ENCODE data around the gene CDH4.
A peak's percentile ranks its signal among the peaks of the same experiment; 100 is the strongest.

Gene CDH4

GRCh38 chr20:61879303-61879620, 627.2 kb downstream of the CDH4 start:
- no peak for DNase-seq

- no peak for DNase-seq
Measured at GRCh38 chr20:61879694-61880093, 627.6 kb downstream of the CDH4 start.

GRCh38 chr20:61880706-61881105, 628.6 kb downstream of the CDH4 start:
- no peak for DNase-seq

DNA sequence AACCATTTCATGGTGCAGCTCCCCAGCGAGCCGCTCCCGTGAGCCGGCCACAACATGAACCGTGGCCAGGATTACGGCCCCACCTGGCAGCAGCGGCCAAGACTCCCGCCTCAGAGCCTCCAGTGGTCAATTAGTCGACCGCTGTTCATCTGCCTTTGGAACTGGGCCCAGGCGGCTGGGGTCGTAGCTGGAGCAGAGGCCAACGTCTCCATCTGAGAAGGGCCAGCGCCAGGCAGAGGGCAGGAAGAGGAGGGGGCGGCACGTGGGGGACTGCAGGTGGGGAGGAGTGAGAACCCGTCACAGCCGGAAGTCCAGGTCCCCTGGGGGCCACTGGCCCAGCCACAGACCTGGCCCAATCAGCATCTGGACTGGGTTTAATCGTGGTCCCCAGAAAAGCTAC, 629.4 kb downstream of the CDH4 start:
- no peak for DNase-seq

DNA sequence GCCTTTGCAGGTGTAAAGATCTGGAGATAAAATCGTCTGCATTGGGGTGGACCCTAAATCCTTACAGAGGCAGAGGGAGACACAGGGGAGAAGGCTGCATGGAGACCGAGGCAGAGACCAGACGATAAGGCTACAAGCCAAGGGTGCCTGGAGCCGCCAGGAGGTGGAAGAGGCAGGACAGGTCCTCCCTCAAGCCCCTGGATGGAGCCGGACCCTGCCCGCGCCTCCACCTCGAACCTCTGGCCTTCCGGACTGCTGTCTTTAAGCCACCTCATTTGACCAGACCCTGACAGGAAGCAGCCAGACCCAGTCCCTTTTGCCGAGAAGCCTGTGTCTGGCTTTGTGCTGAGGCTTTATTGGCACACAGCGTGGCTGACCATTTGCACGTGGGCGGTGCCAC, 629.8 kb downstream of the CDH4 start:
- no peak for DNase-seq

DNA sequence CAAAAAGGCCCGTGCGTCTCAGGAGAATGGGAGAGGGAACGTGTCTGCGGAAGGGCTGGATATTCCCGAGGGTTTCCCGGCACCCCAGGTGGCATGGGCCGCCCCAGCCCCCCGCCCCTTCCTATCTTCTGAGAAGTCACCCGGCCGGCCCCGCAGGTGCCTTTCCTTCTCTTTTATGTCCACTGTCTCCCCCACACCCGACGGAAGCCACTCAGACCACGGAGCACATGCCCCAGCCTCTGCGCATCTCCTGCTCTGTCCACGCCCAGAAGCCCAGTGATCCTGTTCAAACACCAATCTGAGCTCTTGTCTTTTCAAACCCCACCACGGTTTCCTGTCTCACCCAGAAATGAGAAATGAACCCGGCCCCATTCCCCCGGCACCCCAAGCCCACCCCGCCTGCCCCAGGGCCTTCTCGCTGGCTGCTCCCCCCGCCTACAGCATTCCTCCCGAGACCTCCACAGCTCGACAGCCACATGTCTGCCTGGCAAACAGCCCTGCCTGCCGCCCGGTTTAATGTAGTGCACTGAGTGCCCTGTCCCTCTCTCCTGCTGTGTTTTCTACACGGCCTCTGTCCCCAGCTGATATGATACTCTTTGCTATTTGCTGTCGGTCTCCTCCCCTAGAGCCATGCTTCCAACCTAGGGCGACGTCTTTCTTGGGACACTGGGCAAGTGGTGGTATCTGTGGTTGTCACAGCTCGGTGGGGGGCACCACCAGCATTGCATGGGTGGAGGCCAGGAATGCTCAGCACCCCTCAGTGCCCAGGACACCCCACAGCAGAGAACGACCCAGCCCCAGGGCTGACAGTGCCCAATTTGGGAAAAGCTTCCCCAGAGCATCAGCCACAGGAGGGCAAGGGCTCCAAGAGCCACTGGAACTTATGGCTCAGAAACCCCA, 630.9 kb downstream of the CDH4 start:
- DNase-seq: no peak

- no peak for DNase-seq
Measured at GRCh38 chr20:61883857-61884393, 631.9 kb downstream of the CDH4 start.

DNA sequence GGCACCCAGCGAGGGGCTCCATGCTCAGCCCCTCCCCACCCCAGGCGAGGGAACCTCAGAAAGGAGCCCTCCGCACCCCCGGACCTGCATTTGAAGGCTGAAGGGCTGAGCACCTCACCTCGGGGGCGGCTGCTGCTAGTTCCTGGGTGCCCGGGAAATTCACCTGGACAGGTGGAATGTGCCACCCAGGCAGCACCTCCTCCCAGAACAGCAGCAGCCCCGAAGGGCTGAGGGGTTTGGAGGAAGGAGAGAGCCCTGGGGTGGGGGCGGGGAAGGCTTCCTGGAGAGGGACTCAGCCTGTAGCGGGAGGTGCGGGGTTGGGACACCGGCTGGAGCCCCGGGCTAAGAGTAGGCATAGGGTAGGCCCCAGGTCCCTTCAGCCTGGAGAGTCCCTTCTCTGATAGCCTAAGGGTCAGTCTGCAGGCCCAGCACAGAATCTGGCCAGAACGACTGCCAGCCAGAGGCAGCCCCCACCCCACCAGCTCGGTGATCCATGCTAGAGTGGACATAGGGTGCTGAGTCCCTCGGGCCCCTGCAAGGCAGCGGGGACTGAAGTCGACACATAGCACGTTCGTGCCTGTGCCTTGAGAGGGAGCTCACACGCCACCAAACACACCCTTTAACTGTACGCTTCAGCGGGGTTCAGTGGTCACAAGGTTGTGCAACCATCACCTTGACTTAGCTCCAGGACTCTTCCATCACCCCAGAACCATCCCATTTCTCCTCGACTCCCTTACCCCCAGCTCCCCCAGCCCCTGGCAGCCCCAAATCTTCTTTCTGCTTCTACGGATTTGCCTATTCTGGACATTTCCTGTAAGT, 632.7 kb downstream of the CDH4 start:
- no peak for DNase-seq

- no peak for DNase-seq
Measured at GRCh38 chr20:61885759-61886715, 634.0 kb downstream of the CDH4 start.

GRCh38 chr20:61886721-61887595, 634.9 kb downstream of the CDH4 start:
- DNase-seq: peak; percentile 52

GRCh38 chr20:61887596-61888093, 635.6 kb downstream of the CDH4 start:
- DNase-seq: no peak

DNA sequence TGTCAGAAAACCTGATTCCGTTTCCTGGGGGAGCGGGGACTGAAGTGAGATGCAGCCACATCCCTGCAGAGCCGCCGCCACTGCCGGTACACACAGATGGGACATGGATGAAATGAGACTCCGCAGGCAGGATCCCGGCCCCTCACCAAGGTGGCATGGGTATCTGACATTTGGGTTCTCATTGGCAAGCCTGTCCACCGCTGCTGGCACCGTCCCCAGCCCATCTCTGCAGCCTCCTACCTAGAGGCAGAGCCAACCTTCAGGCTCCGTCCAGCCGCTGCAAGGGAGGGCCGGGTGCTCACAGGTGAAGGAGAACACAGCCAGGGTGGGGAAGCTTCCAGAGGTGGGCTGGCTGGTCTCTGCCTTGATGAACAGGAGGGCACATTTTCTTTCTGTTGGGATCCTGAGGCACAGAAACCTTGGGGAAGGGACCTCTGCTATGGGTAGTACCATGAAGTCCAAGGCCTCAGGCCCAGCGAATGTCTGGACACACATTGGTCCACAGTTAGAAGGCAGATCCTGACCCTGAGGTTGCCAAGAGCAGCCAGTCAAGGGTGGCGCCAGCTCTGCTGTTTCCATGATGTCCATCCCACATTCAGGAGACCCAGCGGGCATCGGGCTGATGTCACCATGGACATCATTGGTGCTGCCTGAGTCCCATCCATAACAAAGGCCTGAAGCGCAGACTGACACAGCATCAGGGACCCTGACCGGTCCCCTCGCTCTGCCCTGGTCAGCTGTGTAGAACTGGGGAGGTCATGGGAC, 636.2 kb downstream of the CDH4 start:
- no peak for DNase-seq

DNA sequence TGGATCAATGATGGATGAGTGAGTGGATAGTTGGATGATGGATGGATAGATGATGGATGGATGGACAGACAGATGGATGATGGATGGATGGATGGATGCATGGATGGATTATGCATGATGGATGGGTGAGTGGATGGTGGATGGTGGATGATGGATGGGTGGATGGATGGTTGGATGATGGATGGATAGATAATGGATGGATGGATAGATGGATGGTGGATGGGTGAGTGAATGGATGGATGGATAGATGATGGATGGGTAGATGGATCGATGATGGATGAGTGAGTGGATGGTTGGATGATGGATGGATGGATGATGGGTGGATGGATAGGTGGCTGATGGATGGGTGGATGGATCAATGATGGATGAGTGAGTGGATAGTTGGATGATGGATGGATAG, 637.6 kb downstream of the CDH4 start:
- no peak for DNase-seq

GRCh38 chr20:61890210-61890609, 638.1 kb downstream of the CDH4 start:
- no peak for DNase-seq

- DNase-seq: no peak
Measured at GRCh38 chr20:61891476-61891875, 639.4 kb downstream of the CDH4 start.

DNA sequence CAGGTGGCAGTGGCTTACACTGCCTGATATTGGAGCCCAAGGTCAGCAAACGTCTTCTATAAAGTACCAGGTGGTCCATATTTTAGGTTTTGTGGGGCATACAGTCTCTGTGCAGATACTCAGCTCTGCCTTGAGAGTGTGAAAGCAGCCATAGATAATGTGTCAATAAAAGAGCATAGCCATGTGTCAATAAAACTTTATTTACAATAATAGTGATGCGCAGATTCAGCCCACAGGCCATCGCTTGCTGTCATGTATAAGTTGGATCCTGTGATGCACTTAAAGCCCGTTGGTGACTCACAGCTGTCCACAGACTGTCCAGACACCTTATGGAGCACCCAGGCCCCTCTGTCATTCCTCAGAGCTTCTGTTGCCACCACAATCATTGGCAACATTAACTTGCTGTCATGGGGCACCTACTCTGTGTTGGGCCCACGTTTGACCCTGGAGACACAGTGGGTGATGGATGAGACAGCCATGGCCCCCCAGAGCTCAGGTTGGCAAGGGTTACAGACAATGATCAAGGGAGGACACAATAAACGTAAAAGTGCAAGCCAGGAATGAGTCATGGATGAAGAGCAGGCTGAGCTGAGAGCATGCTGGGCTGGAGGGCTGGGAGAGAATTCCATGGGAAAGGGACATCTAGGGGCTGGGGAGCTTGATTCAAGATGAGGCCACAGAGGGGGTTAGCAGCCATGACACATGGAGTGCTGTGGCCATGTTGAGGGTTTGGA, 640.0 kb downstream of the CDH4 start:
- DNase-seq: no peak

GRCh38 chr20:61895016-61895415, 643.0 kb downstream of the CDH4 start:
- no peak for DNase-seq

DNA sequence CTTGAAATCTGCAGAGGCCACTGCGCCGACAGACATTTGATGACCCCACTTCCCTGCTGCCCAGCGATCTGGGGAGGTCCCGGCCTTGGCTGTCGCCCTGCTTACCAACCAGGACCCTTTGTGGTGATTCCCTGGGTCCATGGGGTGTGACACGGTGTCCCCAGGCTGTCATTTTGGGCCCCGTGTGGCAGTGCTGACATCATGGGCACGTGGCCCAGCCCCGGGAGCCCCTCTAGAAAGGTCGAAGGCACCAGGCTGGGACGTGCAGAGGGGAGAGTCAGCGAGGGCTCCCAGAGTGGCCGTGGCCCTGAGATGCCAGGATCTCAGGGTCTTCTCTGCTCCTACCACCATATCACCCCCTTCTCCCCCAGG, 643.6 kb downstream of the CDH4 start:
- no peak for DNase-seq

DNA sequence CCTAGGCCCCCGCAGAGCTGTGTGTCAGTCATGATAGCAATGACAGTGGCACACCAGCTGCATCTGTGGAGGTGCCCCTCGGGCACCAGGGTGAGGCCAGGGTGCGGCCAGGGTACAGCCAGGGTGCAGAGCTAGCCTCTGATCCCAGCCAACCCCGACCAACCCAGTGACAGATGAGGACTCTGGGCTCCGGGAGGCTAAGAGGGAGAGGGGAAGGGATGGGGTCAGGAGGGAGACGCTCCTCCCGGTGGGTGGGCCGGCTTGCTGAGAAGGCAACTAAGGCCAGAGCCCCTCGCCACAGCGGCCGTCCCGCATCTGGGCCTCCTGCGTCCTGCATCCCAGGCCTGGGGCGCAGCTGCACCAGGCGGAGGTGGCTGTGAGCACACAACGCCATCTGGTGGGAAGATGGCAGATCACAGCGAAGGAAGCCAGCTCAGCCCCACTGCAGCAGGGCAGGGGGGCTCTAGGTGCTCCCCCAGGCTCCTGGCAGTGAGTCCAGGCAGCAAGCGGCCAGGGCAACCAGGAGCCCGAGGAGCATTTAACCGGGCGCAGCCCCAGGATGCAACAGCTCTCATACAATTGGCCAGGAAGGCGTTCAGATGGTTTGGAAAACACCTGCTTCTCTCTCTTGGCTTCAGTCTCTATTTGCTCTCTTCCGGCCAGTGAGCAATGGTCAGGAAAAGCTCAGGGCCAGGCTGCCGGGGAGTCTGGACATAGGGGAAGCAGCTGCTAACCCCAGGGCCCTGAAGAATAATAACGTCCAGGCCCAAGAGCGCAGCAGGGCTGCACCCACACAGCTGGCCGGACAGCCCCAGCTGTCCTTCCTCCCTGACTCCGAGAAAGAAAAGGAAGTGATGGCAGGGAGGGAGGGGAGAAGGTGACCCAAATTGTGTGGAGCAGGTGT, 644.2 kb downstream of the CDH4 start:
- DNase-seq: peak; percentile 58

All from hematopoietic multipotent progenitor cell treated with erythropoietin and hydrocortisone succinate and interleukin-3 and kit ligand, for 6 days (in vitro differentiated cells).